ENCODE results near the gene PDE6A.

- TF ChIP-seq CTCF (IDR thresholded peaks at IDR 0.05; ENCODE audit: low read depth, low read length, missing input control) (no peak), ZBTB33 (IDR thresholded peaks at IDR 0.05) (no peak), YY1 (IDR thresholded peaks at IDR 0.05) (no peak), RAD21 (IDR thresholded peaks at IDR 0.05) (no peak), MAX (IDR thresholded peaks at IDR 0.05) (no peak), TAF1 (conservative IDR thresholded peaks at IDR 0.05) (no peak), HNF4A (conservative IDR thresholded peaks at IDR 0.05) (no peak), SP1 (IDR thresholded peaks at IDR 0.05) (no peak), ATF3 (IDR thresholded peaks at IDR 0.05) (no peak), RXRA (IDR thresholded peaks at IDR 0.05) (no peak), GABPA (IDR thresholded peaks at IDR 0.05 in 1 of 2, conservative IDR thresholded peaks at IDR 0.05 in 1 of 2) (no peak), EGR1 (IDR thresholded peaks at IDR 0.05; ENCODE audit: low read depth in 2 of 2) (no peak)
Observed at GRCh38 chr5:149953436-149954121, 9.0 kb upstream of the PDE6A start.

Measured in liver (tissue), 3 donors.